Ramos (cell line): ENCODE data around the gene DCHS2.

Experiments used
- in situ Hi-C: fragments of 300-500 bp; cut with MboI; formaldehyde crosslinking; loops from one replicate; pipeline ENCODE4 v1.14.3; 2022; ENCODE audit warnings: low sequenced_read_pairs; ENCODE audit not compliant: unreplicated experiment

Gene DCHS2, protein sequence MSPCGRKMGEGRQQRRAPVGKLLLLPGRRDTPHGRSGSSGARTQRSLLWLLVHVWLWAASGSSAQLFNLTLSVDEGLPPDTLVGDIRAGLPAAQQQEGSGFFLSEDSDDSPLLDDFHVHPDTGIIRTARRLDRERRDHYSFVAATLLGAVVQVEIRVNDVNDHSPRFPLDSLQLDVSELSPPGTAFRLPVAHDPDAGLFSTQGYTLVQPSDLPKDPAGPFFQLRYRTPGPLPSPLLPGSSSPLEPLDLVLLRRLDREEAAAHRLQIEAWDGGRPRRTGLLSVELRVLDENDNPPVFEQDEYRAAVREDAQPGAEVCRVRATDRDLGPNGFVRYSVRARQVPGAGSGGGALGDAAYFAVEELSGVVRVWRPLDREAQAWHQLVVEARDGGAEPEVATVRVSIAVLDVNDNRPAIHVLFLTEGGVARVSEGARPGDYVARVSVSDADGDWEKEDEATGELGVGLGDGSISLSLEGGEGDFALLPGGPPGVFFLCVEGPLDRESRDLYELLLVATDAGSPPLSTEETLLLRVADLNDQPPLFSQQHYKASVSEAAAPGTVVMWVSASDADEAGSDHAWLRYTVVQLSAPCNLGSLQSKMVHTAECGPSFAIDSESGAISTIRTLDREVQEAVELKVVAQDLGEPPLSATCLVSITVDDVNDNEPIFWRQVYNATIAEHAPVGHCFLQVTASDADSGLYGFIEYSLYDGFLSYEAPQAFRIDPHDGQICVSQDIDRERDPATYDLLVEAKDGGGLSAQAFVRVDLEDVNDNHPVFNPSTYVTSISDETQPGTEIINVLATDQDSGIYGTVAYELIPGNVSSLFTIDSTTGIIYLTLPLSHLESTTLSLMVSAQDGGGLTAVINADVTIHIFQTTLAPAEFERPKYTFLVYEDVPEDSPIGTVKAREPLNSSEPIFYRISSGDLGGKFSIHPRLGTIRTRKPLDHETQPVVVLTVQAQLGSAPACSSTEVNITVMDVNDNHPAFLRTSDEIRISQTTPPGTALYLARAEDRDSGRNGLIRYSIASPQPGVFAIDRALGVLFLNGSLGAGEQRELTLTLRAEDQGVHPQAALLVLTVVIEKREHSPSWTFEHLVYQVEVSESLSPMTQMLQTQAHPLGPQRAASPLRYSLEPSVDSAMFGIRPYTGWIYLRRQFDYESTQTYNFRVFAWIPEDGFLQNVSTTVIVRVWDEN (N-terminal part only)

DNA sequence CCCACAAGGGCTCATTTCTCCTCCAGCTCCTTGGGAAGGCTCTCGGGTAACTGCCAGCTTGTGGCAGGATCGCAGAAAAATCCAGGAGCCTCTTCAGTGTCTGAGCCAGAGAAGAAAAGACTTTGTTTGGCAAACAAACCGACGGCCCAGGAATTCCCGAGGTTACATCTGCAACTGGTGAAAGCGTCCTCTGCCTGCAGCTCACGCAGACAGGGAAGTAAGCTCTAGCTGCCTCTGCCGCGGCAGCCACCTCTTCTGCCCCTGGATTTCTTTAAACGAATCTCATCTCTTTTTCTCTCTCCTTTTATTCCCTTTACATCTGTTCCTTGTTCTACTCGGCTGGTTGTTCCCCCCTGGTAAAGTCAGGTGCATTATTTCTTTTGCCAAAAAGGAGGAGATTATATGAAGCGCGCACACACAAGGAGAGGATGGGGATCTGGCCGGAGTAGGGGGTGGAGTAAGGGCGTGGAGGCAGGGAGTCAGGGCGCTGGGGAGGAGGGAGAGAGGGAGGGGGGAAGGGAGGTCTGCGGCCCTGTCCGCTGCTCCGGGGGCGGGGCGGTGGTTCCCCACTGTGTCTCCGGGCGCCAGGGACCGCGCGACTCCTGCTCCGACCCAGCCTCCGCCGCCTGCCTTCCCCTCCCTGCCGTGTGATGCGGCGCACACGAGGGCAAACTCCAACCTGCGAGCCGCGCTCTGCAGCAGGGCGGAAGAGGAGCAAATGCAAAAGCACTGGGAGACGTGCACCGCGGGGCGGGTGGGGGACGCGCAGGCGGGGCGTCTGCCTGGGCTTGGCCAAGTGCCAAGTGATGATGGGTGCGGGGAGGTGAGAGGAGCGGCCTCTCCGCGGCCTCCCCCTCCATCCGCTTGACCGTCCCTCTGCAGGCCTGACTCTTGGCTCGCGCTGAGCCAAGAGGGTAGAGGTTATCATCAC, at the start of gene DCHS2:
Gene DCHS2 (minus strand): TSS at position 459 of the 931 bp plus-strand sequence. CDS start 444 bp downstream, at position 15.
- in situ Hi-C loops = no loop called here

DNA sequence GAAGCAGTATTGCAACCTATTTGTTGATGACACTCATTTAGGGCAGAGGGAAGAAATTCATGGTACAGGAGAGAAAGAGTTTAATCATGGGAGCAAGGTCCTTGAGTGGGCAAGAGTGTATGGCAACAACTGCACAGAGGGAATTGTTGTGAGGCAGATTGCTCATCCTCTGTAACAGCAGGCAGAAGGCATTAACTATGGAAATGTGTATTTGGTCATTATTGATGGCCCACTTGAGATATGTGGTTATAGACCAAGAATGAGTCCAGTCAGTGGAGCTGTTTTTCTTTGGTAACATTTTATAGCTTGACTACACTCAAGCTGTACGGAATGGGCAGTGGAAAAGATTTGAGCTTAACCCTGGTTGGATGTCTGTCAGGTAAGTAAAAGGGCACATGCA, 42.7 kb upstream of the DCHS2 start:
- in situ Hi-C loops = no loop called here

DNA sequence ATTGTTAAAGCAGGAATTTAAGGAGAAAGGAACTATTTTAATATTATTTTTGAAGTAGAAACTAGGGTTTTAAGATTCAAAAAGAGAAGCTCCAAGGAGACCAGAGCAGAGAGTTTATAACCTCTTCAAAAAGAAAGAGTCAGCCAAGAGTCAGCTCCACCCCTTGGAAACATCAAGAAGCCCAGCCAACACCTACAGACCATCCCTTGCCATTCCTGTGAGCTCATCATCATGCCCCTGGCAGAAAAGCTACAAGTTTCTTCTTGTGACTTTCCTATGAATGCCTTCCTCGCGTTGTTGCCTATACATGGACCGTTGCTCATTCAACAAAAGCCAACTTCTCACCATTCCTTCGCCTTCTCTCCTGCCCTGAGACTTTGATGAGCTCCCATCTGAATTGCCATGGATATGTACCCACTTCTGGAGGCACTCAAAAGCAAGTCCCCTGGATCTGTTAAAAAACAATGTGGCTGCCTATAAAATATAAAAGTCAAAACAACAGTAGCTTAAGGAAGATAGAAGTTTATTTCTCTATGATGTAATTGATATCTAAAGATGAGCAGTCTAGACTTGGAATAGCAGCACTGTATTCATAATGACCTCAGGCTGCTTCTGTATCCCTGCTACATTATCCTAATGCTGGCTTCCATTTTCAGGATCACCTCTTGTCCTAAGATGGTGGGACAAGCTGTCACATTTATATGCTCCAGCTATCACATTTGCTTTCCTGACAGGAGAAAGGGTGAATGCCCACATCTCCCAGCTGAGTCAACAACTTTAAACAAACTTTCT, 38.3 kb upstream of the DCHS2 start:
- in situ Hi-C loops = no loop called here

DNA sequence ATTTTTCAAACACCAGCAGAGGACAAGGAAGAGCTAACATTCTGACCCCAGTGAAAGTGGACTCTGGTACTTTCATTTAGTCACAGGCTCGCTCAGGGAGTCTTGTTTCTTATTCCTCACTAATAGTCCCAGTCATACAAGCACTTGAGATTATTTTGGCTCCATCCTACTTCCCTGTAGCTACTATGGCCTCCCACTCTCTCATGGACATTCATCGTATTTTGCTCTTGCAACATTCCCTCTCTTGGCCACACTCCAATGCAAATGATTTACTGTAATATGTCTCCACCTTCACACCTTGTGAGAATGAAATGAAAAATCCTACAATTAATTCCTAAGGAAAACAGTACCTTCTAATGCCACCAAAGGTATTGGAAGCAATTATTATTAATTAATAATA, 37.3 kb upstream of the DCHS2 start:
- in situ Hi-C loops = no loop called here

DNA sequence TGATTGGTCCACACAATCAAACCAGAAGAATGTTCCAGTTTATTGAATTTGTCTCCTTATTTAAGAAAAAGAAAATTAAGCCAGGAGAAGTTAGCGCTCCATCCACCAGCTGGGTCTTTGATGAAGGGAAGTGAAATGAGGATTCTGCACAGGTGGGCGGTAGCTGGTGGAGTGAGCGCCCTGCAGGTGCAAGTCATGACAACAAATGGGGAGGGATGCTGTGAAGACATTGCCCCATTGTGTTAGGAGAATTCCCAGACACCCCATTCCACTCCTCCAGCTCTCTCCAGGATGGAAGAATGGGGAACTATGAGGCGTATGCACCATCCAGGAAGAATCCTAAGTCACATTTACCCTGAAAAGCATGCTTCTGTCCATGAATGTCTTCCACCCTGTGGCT, 35.7 kb upstream of the DCHS2 start:
- in situ Hi-C loops = no loop called here

DNA sequence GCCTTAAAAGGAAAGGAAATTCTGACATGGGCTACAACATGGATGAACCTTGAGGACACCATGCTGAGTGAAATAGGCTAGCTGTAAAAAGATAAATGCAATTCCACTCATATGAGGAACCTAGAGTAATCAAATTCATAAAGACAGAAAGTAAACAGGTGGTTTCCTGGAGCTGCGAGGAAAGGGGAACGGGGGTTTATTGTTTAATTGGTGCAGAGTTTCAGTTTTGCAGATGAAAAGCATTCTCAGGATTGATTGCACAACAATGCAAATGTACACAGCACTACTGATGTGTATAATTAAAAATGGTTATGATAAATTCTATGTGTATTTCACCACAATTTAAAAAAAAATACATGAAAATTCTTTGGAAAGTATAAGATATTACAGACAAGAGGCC, 34.6 kb upstream of the DCHS2 start:
- in situ Hi-C loops = no loop called here

DNA sequence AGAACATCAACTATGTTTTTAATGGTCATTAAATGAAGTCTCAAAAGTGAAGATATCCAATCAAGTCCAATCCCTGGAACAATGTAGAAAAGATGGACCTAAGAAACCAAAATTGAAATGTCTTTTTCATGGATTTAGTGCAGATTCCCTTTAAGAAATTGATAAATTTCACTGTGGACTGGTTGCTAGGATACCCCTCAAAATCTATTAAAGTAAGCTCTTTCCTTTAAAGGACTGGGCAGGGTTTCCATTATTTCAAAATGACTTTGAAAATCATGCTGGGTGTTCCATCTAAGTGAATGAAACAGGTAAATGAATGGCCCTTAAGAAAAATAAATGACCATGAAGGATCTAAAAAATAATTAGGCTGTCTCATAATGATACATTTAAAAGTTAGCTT, 30.0 kb upstream of the DCHS2 start:
- in situ Hi-C loops = no loop called here

DNA sequence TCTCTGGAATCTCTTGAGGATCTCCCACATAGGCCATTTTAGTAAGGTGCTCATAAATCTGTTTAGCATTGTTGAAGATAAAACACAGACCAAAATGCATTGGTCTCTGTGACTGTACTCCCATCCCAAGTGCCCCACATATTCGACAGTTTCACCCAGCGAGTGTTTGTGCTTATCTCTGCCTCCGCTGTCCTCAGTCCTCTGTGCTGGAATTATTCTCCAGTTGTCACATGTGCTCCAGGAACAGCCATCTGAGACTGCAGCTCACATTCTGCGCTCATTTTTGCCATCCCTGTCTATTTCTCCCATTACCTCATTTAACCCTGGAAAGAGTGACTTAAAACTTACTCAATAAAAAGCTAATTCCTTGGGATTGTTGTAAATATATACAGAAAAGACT, 27.6 kb upstream of the DCHS2 start:
- in situ Hi-C loops = no loop called here

DNA sequence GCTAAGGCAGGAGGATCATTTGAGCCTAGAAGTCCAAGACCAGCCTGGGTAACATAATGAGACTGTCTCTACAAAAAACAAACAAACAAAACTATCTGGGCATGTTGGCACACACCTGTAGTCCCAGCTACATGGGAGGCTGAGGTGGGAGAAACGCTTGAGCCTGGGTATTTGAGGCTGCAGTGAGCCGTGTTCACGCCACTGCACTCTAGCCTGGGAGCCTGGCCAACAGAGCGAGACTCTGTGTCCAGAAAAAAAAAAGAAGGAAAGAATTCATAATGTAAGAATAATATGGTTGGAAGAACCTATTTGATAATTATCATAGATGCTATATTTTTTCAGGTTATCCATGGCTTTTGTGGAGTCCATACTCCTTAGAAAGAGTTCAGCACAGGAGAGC, 26.0 kb upstream of the DCHS2 start:
- in situ Hi-C loops = no loop called here

DNA sequence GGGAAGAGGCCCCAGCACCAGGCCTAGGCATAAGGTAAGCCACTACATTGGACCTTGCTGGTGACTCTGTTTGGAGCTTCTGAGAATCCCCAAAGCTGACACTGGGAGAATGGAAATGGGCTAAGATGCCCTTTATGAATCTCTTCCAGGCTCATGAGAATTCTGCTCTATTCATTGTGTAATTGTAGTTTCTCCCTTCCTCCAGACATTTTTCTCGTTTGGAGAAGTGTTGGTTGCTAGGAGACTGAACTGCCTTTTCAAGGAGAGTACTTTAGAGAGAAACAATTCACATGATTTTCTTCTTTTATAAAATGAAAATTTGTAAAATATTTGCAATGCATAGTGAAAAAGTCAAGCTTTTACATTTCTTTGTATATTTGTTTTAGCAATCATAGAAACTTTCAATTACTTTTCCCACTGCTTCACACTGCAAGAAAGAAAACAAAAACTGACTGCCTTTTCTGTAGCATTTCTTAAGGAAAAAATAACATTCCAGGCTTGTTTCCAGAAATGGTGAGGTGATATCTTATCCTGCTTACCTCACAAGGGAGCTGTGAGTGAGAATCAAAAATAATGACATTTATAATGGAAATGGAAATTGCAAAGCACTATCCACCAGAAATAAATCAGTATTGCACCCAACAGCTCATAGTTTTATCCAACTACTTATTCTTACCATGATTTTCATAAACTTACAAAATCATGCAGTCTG, 24.9 kb upstream of the DCHS2 start:
- in situ Hi-C loops = no loop called here

DNA sequence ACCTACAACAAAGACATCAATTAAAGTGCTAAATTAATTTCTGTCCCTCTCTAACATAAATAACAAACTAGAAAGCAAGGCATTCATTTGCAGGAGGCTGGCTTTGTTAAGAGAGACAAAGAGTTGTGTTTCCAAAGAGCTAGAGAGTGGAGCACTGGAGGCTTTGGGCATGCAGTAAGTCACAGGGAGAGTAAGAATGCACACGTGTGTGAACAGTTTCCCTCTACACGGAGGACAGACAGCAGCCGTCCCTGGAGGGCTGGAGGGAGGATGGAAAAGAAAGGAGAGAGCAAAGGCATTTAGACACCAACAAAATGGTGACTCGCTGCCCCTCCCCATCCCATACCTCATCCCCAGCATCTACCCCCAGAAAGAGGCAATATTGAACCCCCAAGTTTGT, 20.4 kb upstream of the DCHS2 start:
- in situ Hi-C loops = no loop called here

DNA sequence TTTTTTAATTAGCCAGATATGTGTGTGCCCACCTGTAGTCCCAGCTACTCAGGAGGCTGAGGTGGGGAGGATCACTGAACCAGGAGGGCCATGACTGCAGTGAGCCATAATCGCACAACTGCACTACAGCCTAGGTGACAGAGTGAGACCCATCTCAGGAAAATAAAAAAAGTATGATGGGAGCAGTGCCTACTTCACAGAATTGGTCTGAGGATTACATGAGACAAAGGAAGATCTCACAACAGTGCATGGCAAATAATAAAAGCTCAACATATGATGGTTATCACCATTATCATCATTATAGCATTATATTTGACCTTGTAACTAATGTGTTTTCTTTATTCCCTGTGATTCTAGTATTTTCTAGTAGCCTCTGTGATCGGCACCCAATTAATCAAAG, 19.9 kb upstream of the DCHS2 start:
- in situ Hi-C loops = no loop called here

DNA sequence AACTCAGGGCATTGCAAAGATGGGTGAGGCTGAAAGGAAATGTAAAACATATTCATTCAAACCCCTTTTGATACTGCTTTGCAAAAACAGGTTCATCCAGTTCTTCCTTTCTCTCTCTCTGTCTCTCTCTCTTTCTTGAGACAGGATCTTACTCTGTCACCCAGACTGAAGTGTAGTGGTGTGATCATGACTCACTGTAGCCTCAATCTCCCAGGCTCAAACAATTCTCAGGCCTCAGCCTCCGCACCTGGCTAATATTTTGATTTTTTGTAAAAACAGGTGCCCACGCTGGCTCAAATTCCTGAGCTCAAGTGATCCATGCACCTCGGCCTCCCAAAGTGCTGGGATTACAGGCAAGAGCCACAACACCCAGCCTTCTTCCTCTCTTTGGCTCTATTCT, 15.6 kb upstream of the DCHS2 start:
- in situ Hi-C loops = no loop called here

DNA sequence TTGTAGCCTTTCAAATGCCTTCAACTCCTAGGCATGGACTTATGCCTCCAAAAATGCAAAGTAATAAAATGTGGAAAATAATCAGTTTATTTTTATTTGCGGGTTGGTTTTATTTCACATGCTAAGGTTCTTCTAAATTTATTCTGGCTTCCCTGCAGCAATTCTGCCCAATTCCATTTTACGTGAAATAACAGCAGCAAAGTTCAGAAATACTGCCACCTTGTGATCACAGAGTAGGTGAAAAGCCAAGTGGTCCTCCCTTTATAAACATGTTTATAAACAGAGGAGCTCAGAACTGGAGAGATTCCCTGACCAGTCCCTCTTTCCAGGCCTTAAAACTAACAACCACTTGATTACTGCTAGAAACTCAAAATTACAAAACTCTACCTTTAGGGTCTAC, 14.7 kb upstream of the DCHS2 start:
- in situ Hi-C loops = no loop called here

DNA sequence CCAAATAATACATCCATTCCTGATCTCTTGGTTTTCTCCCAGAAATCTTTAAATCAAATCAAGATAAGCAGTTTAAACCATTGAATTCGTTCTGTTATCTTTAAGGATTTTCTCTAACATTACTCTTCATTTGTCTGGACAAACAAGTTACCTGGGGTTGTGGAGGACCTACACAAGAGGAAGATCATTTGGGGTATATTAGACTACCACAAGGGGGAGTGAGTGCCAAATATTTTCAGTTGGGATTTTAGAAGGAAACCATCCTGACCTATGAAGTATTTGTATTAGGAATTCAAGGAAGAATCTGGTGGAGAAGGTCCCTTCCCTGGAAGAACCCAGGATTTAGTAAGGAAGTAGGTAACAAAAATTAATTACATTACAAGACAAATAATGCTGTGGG, 12.0 kb upstream of the DCHS2 start:
- in situ Hi-C loops = no loop called here

DNA sequence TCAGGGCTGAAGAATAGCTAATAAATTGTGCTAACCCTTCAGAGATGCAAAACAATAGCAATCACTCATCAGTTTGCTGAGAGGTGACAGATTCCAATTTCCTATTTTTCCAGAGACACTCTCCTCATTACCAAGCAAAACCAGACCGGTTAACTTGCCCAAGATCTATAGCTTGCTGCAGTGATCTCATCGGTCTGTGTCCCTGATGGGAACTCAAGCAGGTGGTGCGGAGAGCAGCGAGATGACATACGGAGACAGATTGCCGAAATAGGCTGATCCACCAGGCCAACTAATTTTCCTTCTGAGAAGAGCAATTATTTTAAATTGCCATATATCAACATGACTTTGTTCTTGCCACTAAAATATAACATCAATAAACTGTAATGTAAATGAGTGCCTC, 10.5 kb upstream of the DCHS2 start:
- in situ Hi-C loops = no loop called here

DNA sequence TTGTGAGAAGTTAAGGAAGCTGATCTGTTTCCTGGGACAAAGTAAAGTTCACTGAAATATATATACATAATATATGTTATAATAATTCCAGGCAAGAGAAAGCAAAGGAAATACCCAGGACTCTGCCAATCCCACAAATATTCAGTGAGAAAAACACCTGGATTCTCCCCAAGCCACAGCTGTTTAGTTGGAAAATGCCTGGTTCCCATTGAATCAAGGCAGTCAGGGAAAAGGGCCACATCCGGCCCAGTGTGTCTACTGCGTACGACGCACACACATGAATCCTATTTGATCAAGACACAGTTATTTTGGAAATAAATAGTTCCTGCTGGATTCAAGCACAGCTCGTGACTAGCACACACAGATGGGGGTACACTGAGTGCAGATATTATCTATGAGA, 6.3 kb upstream of the DCHS2 start:
- in situ Hi-C loops = no loop called here

DNA sequence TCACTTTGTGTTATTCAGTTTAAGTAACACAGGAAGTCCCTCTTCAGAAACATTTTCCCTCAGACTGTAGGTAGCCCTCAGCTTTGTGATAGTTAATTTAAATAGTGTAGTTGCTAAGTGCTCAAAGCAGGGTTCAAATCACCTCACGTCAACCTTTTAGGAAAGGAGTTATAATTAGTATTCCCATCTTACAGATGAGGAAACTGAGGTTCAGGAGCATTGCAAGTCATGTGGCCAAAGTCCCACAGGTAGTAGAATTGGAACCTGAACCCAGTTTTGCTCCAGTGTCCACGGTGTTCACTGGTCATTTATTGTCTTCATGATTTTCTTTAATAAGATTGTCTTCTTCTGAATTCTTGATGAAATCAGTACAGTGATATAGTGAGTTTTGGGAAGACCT, 4.3 kb upstream of the DCHS2 start:
- in situ Hi-C loops = no loop called here
